Breast epithelium (tissue), 4 donors: ENCODE measurements around the gene FOXA2. TPM values are rescaled to one million over a fixed set of nuclear protein-coding genes. Genes with fewer than 3 reads are reported as not detected.

Source experiments
- DNase-seq, 2 donors: peaks; one replicate each; pipeline ENCODE4 v3.0.0-alpha.2; 2019; ENCODE audit warnings: low spot score in 2 of 2
- H3K27ac ChIP-seq, 2 donors: fragments of 200-600 bp; sonication (generic) in 1 of 2; one replicate each; pipeline ENCODE4 v1.5.1; 2016 to 2019; ENCODE audit warnings: mild to moderate bottlenecking in 1 of 2
- H3K27me3 ChIP-seq, 2 donors: fragments of 200-600 bp; sonication (generic) in 1 of 2; one replicate each; pipeline versions ENCODE4 v1.5.1 to v1.6.0; 2017 to 2019; ENCODE audit warnings: control low read depth in 1 of 2, mild to moderate bottlenecking in 1 of 2
- H3K36me3 ChIP-seq: fragments of 200-600 bp; one replicate; pipeline ENCODE4 v1.5.1; 2019
- H3K4me1 ChIP-seq, 2 donors: fragments of 200-600 bp; sonication (generic); one replicate each; pipeline ENCODE4 v1.5.1; 2016 to 2019; ENCODE audit warnings: control low read depth in 1 of 2
- H3K4me3 ChIP-seq, 3 donors: fragments of 200-600 bp; sonication (generic); 1 replicate in 2 of 3; 2 replicates in 1 of 3; pipeline ENCODE4 v1.5.1; 2016 to 2019; ENCODE audit warnings: mild to moderate bottlenecking in 3 of 3, moderate library complexity in 2 of 3
- H3K9me3 ChIP-seq, 2 donors: fragments of 200-600 bp; sonication (generic) in 1 of 2; one replicate each; pipeline ENCODE4 v1.5.1; 2016 to 2019; ENCODE audit warnings: control low read depth in 1 of 2
- CTCF ChIP-seq, 3 donors: fragments of 450-650 bp; IDR thresholded peaks; one replicate each; pipeline ENCODE4 v1.5.1; 2016 to 2017; ENCODE audit warnings: antibody characterized with exemption in 3 of 3, mild to moderate bottlenecking in 3 of 3, moderate library complexity in 3 of 3
- POLR2A ChIP-seq: fragments of 450-650 bp; IDR thresholded peaks from one replicate; pipeline ENCODE4 v1.6.1; 2016; ENCODE audit warnings: antibody characterized with exemption, mild to moderate bottlenecking, moderate library complexity
- POLR2AphosphoS5 ChIP-seq, 3 donors: sonication (generic); formaldehyde crosslinking; IDR thresholded peaks; one replicate each; pipeline ENCODE4 v1.6.1; 2017; ENCODE audit warnings: antibody characterized with exemption in 3 of 3
- intact Hi-C: fragments of 100-400 bp; cut with DNase I; formaldehyde crosslinking; loops from one replicate; pipeline ENCODE4 v1.15.1; 2023; ENCODE audit warnings: low total_unique reads
- total RNA-seq, 3 donors: library from RNA; depleted of rRNA; stranded (reverse); fragments of >200 nt; gene quantifications; one replicate each; pipeline ENCODE4 v1.1.0, GENCODE V29; 2016

FOXA2 gene
- total RNA-seq, 3 donors from 2014 or later, result not detected

DNA sequence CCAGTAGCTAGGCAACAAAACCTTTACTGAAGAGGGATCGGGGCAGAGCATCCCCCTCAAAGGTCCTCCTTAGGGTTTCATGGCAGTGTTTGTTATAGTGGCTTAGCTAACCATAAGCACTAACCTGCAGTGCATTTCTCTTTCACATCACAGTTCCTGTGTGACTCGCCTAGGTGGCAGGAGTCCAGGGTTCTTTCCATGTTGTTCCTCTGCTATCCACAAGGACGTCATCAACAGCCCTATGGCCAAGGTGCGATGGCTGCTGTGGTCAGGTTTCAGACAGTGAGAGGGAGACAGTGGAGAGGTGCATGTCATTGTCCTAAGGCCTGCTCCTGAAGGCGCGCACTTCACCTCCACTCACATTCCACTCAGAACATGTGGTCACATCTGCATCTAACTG lies 38.8 kb upstream of the FOXA2 start:
- no peak overlapping the region for H3K4me3 ChIP-seq
- TF ChIP-seq POLR2A (no peak), CTCF (IDR thresholded peaks at IDR 0.05) (no peak), POLR2AphosphoS5 (IDR thresholded peaks at IDR 0.05) (no peak)
- H3K9me3 ChIP-seq, result no peaks in the 10 kb centered on the region
- intact Hi-C loops, result no loop called here
- no peaks in the 10 kb centered on the region for H3K27me3 ChIP-seq
- DNase-seq, result no peak
- no peaks in the 10 kb centered on the region for H3K4me1 ChIP-seq
- H3K27ac ChIP-seq, result no peak overlapping the region
- no peaks in the 10 kb centered on the region for H3K36me3 ChIP-seq

DNA sequence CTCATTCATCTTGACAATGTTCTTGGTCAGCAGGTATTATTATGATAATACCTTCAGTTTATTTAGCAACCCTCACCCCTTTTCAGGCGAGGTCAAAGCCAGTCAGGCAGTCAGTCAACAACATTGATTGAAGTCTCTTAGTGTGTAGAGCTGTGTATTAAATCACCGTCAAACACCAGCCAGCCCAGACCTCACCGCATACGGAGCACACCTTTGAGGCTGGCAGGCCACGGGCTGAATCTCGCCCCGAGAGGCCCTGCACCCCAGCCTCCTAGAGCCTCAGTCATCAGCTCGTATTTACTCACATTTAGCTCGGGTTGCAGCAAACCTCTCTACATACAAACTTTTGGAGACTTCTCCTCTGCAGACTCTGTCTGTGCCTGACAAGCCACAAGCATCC lies 36.0 kb upstream of the FOXA2 start:
- Histone ChIP-seq H3K4me1 (no peaks in the 10 kb centered on the region), H3K4me3 (no peak overlapping the region), H3K27ac (no peak overlapping the region), H3K36me3 (no peaks in the 10 kb centered on the region), H3K27me3 (peaks cover 0 to 9% of the 10 kb centered on the region in 2 donors), H3K9me3 (no peaks in the 10 kb centered on the region)
- no peak for DNase-seq
- TF ChIP-seq POLR2A (no peak), POLR2AphosphoS5 (IDR thresholded peaks at IDR 0.05) (no peak), CTCF (IDR thresholded peaks at IDR 0.05) (no peak)
- intact Hi-C loops, result no loop called here

DNA sequence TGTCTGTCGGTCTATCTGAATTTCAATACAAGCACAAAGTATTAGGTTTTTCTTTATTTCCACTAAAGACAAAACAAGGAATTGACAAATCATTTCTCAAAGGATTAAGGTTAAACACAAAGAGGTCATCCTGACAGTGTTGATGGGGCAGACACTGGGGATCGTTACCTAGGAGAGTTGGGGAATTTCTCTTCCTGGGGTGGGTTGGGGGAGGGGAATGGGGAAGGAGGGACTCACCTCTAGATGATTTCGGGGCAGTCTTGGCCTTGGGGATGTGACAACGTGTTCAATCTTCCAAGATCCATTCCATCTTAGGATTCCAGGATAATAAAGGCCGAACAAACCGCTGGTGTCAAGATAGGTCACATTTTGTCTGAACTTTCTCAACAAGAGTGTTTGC lies 35.4 kb upstream of the FOXA2 start:
- H3K36me3 ChIP-seq, result no peaks in the 10 kb centered on the region
- H3K27ac ChIP-seq, result no peak overlapping the region
- no peak overlapping the region for H3K4me3 ChIP-seq
- peaks cover 0 to 9% of the 10 kb centered on the region in 2 donors for H3K27me3 ChIP-seq
- DNase-seq, result no peak
- intact Hi-C loops, result no loop called here
- no peaks in the 10 kb centered on the region for H3K4me1 ChIP-seq
- no peak for TF ChIP-seq CTCF (IDR thresholded peaks at IDR 0.05)
- no peak for TF ChIP-seq POLR2AphosphoS5 (IDR thresholded peaks at IDR 0.05)
- TF ChIP-seq POLR2A, result no peak
- H3K9me3 ChIP-seq, result no peaks in the 10 kb centered on the region

GRCh38 chr20:22619272-22619671 lies 34.9 kb upstream of the FOXA2 start:
- intact Hi-C loops, result no loop called here
- TF ChIP-seq POLR2A (no peak), POLR2AphosphoS5 (IDR thresholded peaks at IDR 0.05) (no peak), CTCF (IDR thresholded peaks at IDR 0.05) (no peak)
- Histone ChIP-seq H3K9me3 (no peaks in the 10 kb centered on the region), H3K36me3 (no peaks in the 10 kb centered on the region), H3K4me3 (no peak overlapping the region), H3K4me1 (no peaks in the 10 kb centered on the region), H3K27me3 (peaks cover 0 to 13% of the 10 kb centered on the region in 2 donors), H3K27ac (no peak overlapping the region)
- DNase-seq, result no peak

DNA sequence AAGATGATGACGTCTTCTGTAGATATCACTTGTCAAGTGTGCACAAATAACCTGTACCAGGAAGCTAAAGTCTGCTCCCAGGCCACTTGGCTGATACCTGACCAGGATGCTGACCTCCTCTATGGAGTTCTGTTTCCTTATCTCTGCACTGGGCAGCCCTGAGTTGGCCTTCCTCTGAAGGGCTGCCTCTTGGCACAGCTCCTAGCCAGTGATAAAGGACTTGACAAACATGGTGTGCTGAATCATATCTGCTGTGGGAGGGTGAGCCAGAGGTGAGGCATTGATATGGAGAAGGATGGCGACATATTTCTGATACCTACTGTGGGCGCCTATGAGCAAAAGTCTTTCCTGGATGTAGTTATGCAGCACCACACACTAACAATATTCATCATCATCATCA lies 32.8 kb upstream of the FOXA2 start:
- TF ChIP-seq POLR2AphosphoS5 (IDR thresholded peaks at IDR 0.05), result no peak
- no peak for TF ChIP-seq CTCF (IDR thresholded peaks at IDR 0.05)
- TF ChIP-seq POLR2A, result no peak
- intact Hi-C loops, result no loop called here
- DNase-seq, result no peak
- H3K4me3 ChIP-seq, result no peak overlapping the region
- H3K27me3 ChIP-seq, result peaks cover 0 to 22% of the 10 kb centered on the region in 2 donors
- H3K27ac ChIP-seq, result no peak overlapping the region
- no peaks in the 10 kb centered on the region for H3K9me3 ChIP-seq
- no peaks in the 10 kb centered on the region for H3K36me3 ChIP-seq
- H3K4me1 ChIP-seq, result no peaks in the 10 kb centered on the region
